Measurements from ENCODE around the gene CPNE7. TPM values are rescaled to one million over a fixed set of nuclear protein-coding genes. Genes with fewer than 3 reads are reported as not detected.

Gene CPNE7
- total and polyA plus RNA-seq, 4 donors: 0.30 to 0.56 (median 0.47) TPM; not detected in 1

GRCh38 chr16:89602952-89603590 is 27.5 kb downstream of the CPNE7 start:
- Histone ChIP-seq H3K36me3 (ENCODE audit: control insufficient read depth in 4 of 4, insufficient read depth in 3 of 4, low read depth in 1 of 4, low read length in 3 of 4) (no peaks in the 10 kb centered on the region), H3K27me3 (ENCODE audit: control insufficient read depth in 4 of 4, insufficient read depth in 4 of 4, low read length in 3 of 4) (no peaks in the 10 kb centered on the region), H3K9me3 (ENCODE audit: control insufficient read depth in 4 of 4, low read length in 3 of 4) (no peaks in the 10 kb centered on the region), H3K27ac (ENCODE audit: low read depth in 1 of 2, low read length in 2 of 2) (no peak overlapping the region), H3K4me3 (ENCODE audit: low read depth in 1 of 3, low read length in 3 of 3) (no peak overlapping the region), H3K9ac (ENCODE audit: low read depth in 1 of 2, low read length in 2 of 2) (no peak overlapping the region), H3K4me1 (ENCODE audit: control insufficient read depth in 4 of 4, insufficient read depth in 4 of 4, low read length in 3 of 4) (no peaks in the 10 kb centered on the region)
- TF ChIP-seq YY1 (IDR thresholded peaks at IDR 0.05) (no peak), EGR1 (IDR thresholded peaks at IDR 0.05; ENCODE audit: low read depth in 2 of 2) (no peak), RAD21 (IDR thresholded peaks at IDR 0.05) (no peak), GABPA (IDR thresholded peaks at IDR 0.05 in 1 of 2, conservative IDR thresholded peaks at IDR 0.05 in 1 of 2) (no peak), MAX (IDR thresholded peaks at IDR 0.05) (no peak), ATF3 (IDR thresholded peaks at IDR 0.05) (no peak), JUND (IDR thresholded peaks at IDR 0.05) (no peak), HNF4G (IDR thresholded peaks at IDR 0.05) (no peak), REST (IDR thresholded peaks at IDR 0.05) (no peak)
- 67% methylated on average over 5 of the region's 5 CpGs for WGBS
- DNase-seq (ENCODE audit: low spot score): no peak

- TF ChIP-seq REST (IDR thresholded peaks at IDR 0.05): no peak
- no peak for TF ChIP-seq RAD21 (IDR thresholded peaks at IDR 0.05)
- no peak for TF ChIP-seq FOXA2 (IDR thresholded peaks at IDR 0.05)
- no peak for TF ChIP-seq ZBTB33 (IDR thresholded peaks at IDR 0.05)
- no peak for TF ChIP-seq YY1 (IDR thresholded peaks at IDR 0.05)
- no peak for TF ChIP-seq TAF1 (conservative IDR thresholded peaks at IDR 0.05)
- TF ChIP-seq HNF4A (conservative IDR thresholded peaks at IDR 0.05): no peak
- no peak for TF ChIP-seq FOXA1 (IDR thresholded peaks at IDR 0.05)
- no peak for DNase-seq (ENCODE audit: low spot score)
- H3K9ac ChIP-seq (ENCODE audit: low read depth in 1 of 2, low read length in 2 of 2): no peak overlapping the region
- H3K9me3 ChIP-seq (ENCODE audit: control insufficient read depth in 4 of 4, low read length in 3 of 4): no peaks in the 10 kb centered on the region
- 86% methylated on average over 16 of the region's 16 CpGs for WGBS
- H3K4me1 ChIP-seq (ENCODE audit: control insufficient read depth in 4 of 4, insufficient read depth in 4 of 4, low read length in 3 of 4): no peaks in the 10 kb centered on the region
- no peaks in the 10 kb centered on the region for H3K36me3 ChIP-seq (ENCODE audit: control insufficient read depth in 4 of 4, insufficient read depth in 3 of 4, low read depth in 1 of 4, low read length in 3 of 4)
- H3K27me3 ChIP-seq (ENCODE audit: control insufficient read depth in 4 of 4, insufficient read depth in 4 of 4, low read length in 3 of 4): no peaks in the 10 kb centered on the region
- no peak overlapping the region for H3K27ac ChIP-seq (ENCODE audit: low read depth in 1 of 2, low read length in 2 of 2)
- H3K4me3 ChIP-seq (ENCODE audit: low read depth in 1 of 3, low read length in 3 of 3): no peak overlapping the region
These were observed 29.2 kb downstream of the CPNE7 start for GRCh38 chr16:89604764-89605163.
